HG03469 (cell line): ENCODE measurements around the gene TUFT1.

ENCODE experiments used
- ATAC-seq: cut with Tn5 transposase; IDR thresholded peaks from one replicate; pipeline ENCODE4 v1.9.1; 2021; ENCODE audit warnings: mild to moderate bottlenecking, moderate library complexity, moderate number of reproducible peaks; ENCODE audit not compliant: unreplicated experiment

TUFT1 gene

DNA sequence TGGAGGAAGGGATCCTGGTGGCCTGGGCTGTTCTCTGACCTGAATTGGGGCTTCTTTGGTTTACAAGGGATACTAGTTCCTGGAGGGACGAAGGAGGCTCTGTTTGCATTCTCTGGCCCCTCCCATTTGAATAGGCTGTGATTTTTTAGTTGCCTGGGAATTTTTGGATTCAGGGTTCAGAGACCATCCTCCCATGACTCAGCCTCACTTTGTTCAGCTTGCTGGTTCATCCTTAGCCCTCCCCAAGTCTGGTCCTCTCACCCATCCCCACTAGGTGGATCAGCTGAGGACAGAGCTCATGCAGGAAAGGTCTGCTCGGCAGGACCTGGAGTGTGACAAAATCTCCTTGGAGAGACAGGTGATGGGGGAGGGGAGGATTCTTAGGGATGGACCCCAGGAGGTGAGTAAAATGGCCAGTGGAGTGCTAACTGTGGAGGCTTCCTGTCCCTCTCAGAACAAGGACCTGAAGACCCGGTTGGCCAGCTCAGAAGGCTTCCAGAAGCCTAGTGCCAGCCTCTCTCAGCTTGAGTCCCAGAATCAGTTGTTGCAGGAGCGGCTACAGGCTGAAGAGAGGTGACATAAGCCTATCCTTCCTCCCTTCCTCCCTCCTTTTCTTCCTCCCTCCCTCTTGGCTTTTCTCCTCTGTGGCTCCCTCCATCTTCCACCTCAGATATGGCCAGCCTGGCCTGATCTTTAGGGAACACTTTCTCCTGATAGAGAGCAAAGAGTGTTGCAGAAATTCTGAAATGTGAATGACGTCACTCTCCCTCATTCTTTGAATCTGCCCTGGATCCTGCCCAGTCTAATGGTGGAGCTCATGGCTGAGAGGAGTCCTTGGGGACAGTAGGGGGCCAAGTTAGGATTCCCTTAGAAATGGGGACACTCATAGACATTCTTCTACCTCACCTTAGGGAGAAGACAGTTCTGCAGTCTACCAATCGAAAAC lies 4.5 kb upstream of the TUFT1 start:
- no peak for ATAC-seq

DNA sequence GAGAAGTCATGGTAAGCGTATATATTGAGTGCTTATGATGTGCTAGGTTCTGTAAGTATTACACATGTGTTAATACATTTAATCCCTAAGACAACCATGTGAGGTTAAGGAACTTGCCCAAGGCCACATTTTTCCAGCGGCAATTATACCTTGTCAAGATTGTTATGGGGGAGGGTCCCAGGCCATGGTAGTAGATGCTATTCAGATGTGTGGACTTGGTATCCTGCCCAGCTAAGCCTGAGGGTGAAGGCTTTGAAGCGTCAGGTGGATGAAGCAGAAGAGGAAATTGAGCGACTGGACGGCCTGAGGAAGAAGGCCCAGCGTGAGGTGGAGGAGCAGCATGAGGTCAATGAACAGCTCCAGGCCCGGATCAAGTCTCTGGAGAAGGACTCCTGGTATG lies 3.6 kb upstream of the TUFT1 start:
- no peak for ATAC-seq

DNA sequence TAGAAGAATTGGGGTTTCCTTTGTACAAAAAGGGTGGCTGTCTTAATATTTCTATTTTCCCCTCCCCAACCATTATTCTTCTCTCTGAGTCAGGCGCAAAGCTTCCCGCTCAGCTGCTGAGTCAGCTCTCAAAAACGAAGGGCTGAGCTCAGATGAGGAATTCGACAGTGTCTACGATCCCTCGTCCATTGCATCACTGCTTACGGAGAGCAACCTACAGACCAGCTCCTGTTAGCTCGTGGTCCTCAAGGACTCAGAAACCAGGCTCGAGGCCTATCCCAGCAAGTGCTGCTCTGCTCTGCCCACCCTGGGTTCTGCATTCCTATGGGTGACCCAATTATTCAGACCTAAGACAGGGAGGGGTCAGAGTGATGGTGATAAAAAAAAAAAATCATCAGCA lies 3.0 kb upstream of the TUFT1 start:
- no peak for ATAC-seq

DNA sequence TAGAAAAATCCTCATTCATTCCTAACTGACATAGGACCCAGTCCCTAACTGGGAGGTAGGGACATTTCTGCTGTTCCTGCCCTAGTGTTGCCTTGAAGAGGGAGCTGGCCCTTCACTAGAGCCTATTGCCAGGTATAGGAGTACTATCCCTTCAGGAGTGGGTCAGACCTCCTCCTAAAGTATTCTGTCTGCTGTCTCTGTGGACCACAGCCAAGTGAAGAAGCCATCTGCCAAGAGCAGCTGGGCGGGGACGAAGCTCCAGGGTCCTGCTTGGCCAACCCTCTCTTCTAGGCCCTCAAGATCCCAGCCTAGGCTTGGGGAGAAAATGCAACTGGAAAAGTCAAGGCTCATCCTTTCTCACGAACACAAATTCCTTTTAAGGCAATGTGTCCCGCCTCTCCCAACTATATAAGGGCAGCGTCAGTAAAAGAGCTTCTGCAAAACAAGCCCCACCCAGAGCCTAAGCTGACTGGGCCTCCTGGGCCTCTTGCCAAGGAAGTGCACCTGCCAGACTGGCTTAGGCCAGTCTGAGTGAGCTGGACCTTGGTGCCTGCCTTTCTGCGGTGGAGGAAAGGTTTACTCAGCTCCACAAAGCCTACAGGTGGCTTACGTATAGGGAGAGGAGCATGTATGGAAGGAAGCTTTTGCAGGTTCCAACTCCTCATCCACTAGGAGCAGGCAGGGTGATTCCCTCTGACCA lies 638 bp upstream of the TUFT1 start:
- peak; percentile 35 for ATAC-seq

DNA sequence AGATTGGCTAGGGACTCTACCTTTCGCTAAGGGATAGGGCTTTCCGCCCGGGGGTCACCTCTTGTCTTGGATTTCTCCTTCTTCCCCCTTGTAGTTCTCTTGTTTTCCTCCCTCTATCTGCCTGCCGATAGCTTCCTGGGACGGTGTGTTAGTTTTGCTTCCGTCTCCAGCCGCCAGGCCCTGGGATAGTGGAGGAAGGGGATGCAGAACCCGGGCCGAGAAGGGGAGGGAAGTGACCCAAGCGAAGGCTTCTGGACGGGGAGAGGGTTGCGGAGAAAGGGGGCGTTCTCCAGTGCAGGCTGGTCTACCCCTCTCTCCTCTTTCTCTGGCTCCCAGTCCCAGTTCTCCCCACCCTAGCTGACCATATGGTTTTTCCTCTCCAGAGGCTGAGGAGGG lies 871 bp downstream of the TUFT1 start:
- ATAC-seq, result no peak

DNA sequence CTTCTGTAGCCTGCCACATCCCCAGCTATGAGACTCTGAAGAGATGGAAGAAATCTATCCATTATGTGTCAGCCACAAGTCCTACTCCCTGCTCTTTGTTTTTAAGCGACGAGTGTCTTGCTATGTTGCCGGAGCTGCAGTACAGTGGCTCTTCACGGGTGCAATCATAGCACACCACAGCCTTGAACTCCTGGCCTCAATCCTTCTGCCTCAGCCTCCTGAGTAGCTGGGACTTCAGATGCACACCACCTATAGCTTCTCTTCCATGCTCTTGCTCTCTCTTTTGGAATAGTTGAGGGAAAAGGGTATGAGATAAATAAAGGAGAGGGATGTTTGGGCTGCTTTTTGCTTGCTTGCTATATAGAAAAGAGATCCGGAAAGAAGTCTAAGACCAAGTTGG lies 1.6 kb downstream of the TUFT1 start:
- ATAC-seq, result no peak

DNA sequence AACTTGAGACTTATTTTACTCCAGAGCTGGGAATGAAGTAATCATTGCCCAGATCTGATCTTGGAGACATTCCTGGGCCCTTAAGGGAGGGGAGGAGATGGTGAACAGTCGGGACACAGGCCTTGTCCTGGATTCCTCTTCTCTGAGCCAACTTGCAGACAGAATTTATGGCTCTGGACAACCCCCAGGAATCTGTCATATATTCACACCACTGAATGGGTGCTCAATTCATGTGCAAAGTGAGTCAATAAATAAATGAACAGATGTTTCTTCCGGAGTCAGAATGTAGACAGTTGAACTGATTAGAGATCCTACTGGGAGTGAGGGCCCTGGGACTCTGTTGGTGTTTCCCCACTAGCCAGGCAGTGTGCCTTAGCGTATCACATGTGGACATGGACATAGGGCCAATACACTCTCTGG lies 2.6 kb downstream of the TUFT1 start:
- no peak for ATAC-seq

DNA sequence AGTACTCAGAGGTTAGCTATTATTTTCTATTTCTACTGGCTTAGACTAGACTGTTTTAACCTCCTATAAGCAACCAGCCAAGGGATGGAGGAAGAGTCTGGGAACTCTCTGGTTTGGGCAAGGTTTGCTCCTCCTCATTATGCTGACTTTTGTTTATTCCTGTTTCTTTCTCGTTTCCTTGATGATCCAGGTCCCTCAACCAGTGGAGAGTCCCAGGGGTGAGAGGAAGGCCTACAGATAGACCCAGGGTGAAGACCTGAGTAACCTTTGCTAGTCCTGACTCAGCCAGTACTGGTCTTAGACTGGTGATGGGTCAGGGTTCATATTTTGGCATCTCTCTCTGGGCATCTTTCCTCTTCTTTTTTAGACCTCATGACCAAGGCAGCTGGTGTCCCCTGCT lies 5.4 kb downstream of the TUFT1 start:
- ATAC-seq, result no peak

DNA sequence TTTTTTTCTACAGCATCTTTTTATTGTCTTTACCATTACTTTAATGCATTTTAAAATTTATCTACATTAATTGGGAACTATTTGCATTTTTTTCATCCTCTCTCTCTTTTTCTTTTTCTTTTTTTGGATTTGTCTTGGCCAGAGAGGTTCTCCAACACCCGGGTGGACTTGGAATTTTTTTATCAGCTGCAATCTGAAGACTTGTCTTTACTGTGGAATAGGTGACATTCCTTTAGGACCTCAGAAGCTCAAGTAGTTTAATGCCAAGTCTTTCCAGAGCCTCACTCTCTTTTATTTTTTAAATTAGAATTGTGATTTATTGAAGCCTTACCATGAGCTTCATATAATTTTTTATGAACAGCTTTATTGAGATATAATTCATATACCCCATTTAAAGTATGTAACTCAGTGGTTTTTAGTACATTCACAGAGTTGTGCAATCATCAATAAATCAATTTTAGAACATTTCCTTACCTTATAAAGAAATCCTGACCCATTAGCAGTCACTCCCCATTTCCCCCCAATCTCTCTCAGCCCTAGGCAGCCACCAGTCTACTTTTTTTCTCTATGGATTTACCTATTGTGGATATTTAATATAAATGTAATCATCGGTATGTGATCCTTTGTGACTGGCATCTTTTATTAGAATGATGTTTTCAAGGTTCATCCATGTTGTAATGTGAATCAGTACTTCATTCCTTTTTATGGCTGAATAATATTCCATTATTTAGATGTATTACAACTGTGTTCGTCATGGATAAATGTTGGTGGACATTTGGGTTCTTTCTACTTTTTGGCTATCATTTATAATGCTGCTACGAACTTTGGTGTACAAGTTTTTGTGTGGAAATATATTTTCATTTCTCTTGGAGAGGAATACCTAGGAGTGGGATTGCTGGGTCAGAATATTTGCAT lies 6.2 kb downstream of the TUFT1 start:
- no peak for ATAC-seq

DNA sequence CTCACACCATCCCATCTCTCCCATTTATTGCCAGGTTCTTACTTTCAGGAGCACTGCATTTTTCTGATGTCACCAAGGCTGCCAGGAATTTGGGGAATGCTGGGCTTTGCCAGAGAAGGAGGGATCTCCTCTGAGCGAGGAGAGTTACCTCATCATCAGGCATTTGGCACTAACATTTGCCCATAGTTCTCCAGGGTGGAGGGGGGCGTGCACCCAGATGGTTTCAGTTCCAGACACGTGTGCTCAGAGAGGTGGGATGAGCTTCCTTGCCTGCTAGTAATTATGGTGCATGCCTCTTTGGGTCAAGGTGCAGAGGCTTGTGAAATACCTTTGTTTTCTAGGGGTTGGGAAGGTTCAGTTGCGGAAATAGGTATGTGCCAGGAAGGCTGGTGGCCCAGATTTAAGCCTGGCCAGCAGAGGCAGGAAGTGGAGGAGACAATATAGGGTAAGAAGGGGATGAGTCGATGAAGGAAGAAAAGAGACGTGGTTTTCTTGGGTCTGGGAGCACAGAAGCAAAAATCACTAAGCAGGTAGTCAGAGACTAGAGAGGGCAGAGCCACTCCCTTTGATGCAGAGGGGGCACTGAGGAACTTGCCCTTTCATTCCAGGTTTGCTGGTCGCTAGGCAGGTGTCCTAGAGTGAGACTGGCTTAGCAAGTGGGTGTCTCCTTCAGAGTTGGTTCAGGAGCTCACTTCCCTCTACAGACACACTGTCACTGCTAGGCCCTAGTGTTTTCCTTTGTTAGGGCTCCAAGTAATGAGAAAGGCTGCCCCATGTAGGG lies 7.2 kb downstream of the TUFT1 start:
- no peak for ATAC-seq

DNA sequence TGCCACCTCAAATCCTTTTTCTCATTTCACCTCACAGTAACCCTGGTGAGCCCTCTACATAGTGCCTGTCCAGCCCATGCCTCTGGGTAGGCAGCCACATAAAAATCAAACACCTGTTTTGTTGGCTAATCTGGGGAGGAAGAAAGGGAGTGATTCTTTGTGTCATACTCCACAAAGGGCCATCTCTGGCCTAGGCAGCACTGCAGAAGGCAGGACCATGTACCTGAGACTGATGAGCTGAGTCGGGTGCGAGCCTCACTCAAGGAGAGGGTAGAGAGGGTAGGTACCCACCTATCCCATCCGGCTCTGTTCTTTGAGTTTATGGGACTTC lies 7.8 kb downstream of the TUFT1 start:
- no peak for ATAC-seq

DNA sequence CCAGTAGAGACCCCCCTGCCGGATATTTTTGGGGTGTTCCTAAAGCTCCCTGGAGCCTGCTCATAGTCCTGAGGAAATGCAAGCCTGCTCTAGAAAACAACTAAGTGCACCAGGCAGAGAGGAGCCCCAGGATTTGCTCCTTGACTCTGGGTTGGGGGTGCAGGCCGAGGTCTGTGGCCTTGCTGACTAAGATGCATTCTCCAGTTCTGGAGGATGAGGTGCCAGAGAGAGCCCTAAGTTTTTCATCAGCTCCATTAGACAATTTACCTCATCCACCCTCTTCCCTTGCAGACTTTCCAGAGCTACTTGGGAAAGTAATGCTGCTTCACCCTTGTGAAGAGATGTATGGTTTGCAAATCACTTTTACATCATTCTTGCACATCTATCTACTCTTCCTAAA lies 9.1 kb downstream of the TUFT1 start:
- ATAC-seq, result no peak

DNA sequence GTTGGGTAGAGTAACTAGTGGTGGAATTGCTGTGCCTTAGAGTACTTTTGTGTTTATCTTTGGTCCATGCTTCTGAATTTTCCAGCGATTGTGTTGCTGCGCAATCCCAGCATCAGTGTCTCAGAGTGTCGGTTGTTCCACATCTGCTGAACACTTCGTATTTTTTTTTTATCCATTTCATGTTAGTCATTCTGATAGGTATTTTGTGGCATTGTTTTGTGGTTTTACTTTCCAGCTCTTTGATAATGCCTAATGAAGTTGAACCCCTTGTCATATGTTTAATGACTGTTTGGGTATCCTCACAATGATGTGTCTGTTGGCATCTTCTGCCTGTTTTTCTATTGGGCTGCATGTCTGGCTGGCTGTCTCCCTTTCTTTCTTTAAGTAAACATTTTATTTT lies 13.6 kb downstream of the TUFT1 start:
- ATAC-seq, result no peak

DNA sequence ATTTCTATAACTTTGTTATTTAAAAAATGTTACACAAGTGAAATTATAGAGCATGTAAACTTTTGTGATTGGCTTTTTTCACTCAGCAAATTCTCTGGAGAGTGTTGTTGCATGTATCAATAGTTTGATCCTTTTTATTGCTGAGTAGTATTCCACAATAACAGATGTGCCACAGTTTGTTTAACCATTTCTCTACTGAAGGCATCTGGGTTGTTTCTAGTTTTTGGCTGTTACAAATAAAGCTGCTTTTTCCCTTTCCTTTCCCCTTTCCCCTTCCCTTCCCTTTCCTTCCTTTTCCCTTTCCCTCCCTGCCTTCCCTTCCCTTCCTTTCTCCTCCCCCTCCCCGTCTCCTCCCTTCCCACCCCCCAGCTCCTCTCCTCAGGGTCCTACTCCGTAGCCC lies 15.9 kb downstream of the TUFT1 start:
- ATAC-seq, result no peak

DNA sequence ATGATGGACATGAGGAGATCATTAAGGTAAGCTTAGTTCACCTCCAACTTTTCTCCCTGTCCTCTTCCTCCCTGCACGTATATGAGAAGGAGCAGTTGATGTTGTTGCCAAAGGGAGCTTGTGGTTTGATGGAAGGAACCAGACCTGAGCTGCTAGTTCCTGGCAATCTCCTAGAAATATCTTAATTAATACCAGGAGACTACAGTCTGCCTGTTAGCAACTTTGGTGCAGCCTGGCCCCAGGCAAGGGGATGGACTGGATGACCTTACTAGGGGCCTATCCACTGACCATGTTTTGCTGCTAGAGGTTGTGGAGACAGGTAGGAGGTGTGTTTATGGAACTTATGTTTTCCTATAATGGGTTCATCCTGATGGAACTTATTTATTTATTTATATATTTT lies 22.6 kb downstream of the TUFT1 start:
- no peak for ATAC-seq

DNA sequence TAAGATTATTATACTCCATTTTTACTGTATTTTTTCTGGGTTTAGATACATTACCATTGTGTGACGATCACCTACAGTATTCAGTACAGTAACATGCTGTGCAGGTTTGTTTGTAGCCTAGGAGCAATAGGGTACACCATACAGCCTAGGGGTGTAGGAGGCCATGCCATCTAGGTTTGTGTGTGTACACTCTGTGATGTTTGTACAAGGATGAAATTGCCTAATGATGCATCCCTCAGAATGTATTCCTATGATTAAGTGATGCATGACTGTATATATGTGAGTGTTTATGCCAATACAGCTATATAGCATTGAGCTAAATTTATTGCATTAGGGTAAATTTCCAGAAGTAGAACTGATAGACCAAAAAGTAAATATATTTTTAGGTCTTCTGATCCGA lies 23.3 kb downstream of the TUFT1 start:
- no peak for ATAC-seq

DNA sequence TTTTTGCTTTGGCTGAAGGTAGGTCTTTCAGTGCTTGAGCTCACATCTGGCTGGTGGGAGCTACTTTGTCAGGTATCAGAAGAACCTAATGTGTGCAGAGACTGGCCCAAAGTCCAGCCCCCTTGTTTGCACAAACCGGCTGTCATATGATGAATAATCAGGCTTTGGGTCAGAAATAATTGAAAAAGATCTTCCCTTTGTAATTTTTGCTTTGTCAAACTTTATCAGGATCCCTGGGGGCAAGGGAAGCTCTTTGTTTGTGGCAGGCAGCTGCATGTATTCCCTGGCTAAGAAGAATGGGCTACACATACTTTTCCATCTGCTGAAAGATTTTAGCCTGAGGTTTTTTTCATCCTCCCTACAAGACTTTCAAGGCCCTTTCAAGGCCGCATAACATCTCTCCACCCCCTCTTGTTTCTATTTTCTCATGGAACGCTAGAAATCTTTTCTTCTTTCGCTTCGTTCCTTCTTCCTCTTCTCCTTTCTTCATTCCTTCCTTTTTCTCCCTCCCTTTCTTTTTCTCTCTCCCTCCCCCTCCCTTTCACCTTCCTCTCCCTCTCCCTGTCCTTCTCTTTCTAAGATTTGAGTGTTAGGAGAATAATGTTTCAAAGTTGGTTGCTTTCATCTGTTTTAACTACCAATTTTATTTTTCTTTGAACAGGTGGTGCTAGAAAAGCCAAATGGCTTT lies 25.5 kb downstream of the TUFT1 start:
- ATAC-seq, result no peak

DNA sequence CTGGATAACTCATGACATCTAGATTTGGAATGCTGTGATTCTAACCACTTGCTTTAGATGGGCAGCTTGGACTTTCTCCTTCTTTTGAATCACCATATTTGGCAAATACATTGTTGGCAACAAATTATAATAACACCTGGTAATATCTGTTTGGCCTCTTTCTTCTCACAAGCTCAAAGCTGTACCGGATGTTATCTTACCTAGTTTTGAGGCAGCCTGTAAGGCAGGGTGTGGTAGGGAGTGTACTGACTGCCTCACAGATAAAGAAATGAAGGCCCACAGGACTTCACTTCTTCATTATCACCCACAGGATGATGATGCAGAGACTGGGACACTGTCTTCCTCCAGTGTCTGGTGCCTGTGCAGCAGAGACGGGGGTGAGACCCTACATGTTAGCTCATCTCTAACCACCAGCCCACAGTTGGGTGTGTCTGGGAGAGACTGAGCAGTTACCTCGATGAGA lies 28.5 kb downstream of the TUFT1 start:
- no peak for ATAC-seq

DNA sequence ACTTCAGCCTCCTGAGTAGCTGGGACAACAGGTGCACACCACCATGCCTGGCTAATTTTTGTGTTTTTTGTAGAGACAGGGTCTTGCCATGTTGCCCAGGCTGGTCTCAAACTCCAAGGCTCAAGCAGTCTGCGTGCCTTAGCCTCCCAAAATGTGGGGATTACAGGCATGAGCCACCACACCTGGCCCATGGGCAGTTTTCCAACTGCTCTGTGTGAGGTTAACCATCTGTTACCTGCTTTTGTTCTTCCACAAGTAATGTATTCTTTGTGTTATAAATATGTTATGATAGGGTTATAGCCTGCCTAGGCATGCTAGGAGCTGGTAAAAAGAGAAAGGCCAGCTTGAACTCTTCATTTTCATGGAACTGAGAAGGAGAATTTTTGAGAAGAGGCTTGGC lies 30.7 kb downstream of the TUFT1 start:
- no peak for ATAC-seq
